SK-N-SH treated with all-trans-retinoic acid at 6 μM for 48 hours (cell line): ENCODE measurements around the gene GGNBP2.
A peak's percentile ranks its signal among the peaks of the same experiment; 100 is the strongest.

ENCODE experiments used
- ATAC-seq: fragments of 200-7000 bp; cut with Tn5 transposase; 3 replicates; pipeline ENCODE4 v1.9.1; 2020; ENCODE audit warnings: mild to moderate bottlenecking, moderate library complexity
- ARNTL ChIP-seq: fragments of 450-650 bp; formaldehyde crosslinking; IDR thresholded peaks from 2 replicates; pipeline ENCODE4 v1.5.0; 2020; ENCODE audit warnings: low read depth, mild to moderate bottlenecking, moderate library complexity, borderline replicate concordance
- GLIS3 ChIP-seq: fragments of 250-450 bp; sonication (Bioruptor Pico); IDR thresholded peaks from 2 replicates; pipeline ENCODE4 v1.5.0; 2020; ENCODE audit warnings: mild to moderate bottlenecking, moderate library complexity
- ISL1 ChIP-seq: fragments of 250-450 bp; sonication (Bioruptor Pico); IDR thresholded peaks from 2 replicates; pipeline ENCODE4 v2.1.2; 2022; ENCODE audit warnings: mild to moderate bottlenecking, moderate library complexity
- OSR1 ChIP-seq: fragments of 250-450 bp; sonication (Bioruptor Pico); IDR thresholded peaks from 2 replicates; pipeline ENCODE4 v1.8.0; 2022; ENCODE audit warnings: moderate library complexity, mild to moderate bottlenecking, inconsistent platforms
- RARB ChIP-seq: fragments of 250-450 bp; sonication (Bioruptor Pico); IDR thresholded peaks from 2 replicates; pipeline ENCODE4 v1.8.0; 2021; ENCODE audit warnings: mild to moderate bottlenecking, moderate library complexity
- TOX ChIP-seq: fragments of 250-450 bp; sonication (Bioruptor Pico); IDR thresholded peaks from 2 replicates; pipeline ENCODE4 v1.8.0; 2021; ENCODE audit warnings: mild to moderate bottlenecking, moderate library complexity, borderline replicate concordance
- ZFP30 ChIP-seq: fragments of 450-650 bp; formaldehyde crosslinking; IDR thresholded peaks from 2 replicates; pipeline ENCODE4 v1.5.0; 2022; ENCODE audit warnings: mild to moderate bottlenecking, moderate library complexity
- ZNF565 ChIP-seq: fragments of 450-650 bp; formaldehyde crosslinking; conservative IDR thresholded peaks from 2 replicates; pipeline ENCODE4 v1.5.0; 2020; ENCODE audit warnings: low read depth, mild to moderate bottlenecking, moderate library complexity
- ZNF70 ChIP-seq: fragments of 450-650 bp; formaldehyde crosslinking; IDR thresholded peaks from 2 replicates; pipeline ENCODE4 v1.5.0; 2020; ENCODE audit warnings: mild to moderate bottlenecking, moderate library complexity
- ZNF8 ChIP-seq: fragments of 450-650 bp; formaldehyde crosslinking; IDR thresholded peaks from 2 replicates; pipeline ENCODE4 v1.5.0; 2020; ENCODE audit warnings: mild to moderate bottlenecking, moderate library complexity
- TF ChIP-seq, protein P1 (sequence below): fragments of 250-450 bp; sonication (Bioruptor Pico); IDR thresholded peaks from 2 replicates; pipeline ENCODE4 v1.5.0; 2020; ENCODE audit warnings: mild to moderate bottlenecking, moderate library complexity
- TF ChIP-seq, protein P2 (sequence below): fragments of 250-450 bp; sonication (Bioruptor Pico); IDR thresholded peaks from 2 replicates; pipeline ENCODE4 v1.8.0; 2020; ENCODE audit warnings: mild to moderate bottlenecking, moderate library complexity, borderline replicate concordance
- TF ChIP-seq, protein P3 (sequence below): fragments of 250-450 bp; sonication (Bioruptor Pico); IDR thresholded peaks from 2 replicates; pipeline ENCODE4 v1.8.0; 2021; ENCODE audit warnings: low read depth, mild to moderate bottlenecking, moderate library complexity, borderline replicate concordance
- TF ChIP-seq, protein P4 (sequence below): fragments of 250-450 bp; sonication (Bioruptor Pico); IDR thresholded peaks from 2 replicates; pipeline ENCODE4 v1.5.1; 2021; ENCODE audit warnings: mild to moderate bottlenecking, moderate library complexity

The GGNBP2 gene

DNA sequence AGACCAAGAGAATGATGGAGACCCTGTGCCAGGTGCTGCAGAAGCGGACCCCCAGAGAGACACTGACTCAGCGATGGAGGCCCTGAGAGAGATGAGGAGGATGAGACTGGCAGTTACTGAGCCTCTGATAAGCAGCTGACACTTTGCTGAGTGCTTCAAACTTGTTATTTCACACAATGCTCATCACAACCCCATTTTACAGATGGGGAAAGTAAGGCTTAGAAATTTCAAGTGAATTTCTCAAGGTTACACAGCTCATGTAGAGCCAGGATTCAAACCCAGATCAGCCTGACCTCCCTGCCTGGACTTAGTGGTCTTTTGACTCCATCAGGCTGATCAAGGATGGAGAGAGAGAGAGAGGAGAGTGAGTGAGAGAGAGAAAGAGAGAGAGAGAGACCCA is 83.9 kb downstream of the GGNBP2 start:
- TF ChIP-seq RARB (CRISPR knock-in tag) (no peak), ISL1 (CRISPR knock-in tag) (no peak), ZNF8 (no peak), ZFP30 (no peak), TOX (CRISPR knock-in tag) (no peak), ARNTL (no peak), GLIS3 (CRISPR knock-in tag) (no peak), ZNF565 (CRISPR knock-in tag) (no peak), ZNF70 (CRISPR knock-in tag) (no peak)
- TF ChIP-seq, protein P1, sequence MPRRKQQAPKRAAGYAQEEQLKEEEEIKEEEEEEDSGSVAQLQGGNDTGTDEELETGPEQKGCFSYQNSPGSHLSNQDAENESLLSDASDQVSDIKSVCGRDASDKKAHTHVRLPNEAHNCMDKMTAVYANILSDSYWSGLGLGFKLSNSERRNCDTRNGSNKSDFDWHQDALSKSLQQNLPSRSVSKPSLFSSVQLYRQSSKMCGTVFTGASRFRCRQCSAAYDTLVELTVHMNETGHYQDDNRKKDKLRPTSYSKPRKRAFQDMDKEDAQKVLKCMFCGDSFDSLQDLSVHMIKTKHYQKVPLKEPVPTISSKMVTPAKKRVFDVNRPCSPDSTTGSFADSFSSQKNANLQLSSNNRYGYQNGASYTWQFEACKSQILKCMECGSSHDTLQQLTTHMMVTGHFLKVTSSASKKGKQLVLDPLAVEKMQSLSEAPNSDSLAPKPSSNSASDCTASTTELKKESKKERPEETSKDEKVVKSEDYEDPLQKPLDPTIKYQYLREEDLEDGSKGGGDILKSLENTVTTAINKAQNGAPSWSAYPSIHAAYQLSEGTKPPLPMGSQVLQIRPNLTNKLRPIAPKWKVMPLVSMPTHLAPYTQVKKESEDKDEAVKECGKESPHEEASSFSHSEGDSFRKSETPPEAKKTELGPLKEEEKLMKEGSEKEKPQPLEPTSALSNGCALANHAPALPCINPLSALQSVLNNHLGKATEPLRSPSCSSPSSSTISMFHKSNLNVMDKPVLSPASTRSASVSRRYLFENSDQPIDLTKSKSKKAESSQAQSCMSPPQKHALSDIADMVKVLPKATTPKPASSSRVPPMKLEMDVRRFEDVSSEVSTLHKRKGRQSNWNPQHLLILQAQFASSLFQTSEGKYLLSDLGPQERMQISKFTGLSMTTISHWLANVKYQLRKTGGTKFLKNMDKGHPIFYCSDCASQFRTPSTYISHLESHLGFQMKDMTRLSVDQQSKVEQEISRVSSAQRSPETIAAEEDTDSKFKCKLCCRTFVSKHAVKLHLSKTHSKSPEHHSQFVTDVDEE (CRISPR knock-in tag): no peak
- TF ChIP-seq, protein P2, sequence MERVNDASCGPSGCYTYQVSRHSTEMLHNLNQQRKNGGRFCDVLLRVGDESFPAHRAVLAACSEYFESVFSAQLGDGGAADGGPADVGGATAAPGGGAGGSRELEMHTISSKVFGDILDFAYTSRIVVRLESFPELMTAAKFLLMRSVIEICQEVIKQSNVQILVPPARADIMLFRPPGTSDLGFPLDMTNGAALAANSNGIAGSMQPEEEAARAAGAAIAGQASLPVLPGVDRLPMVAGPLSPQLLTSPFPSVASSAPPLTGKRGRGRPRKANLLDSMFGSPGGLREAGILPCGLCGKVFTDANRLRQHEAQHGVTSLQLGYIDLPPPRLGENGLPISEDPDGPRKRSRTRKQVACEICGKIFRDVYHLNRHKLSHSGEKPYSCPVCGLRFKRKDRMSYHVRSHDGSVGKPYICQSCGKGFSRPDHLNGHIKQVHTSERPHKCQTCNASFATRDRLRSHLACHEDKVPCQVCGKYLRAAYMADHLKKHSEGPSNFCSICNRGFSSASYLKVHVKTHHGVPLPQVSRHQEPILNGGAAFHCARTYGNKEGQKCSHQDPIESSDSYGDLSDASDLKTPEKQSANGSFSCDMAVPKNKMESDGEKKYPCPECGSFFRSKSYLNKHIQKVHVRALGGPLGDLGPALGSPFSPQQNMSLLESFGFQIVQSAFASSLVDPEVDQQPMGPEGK: no peak
- TF ChIP-seq, protein P3, sequence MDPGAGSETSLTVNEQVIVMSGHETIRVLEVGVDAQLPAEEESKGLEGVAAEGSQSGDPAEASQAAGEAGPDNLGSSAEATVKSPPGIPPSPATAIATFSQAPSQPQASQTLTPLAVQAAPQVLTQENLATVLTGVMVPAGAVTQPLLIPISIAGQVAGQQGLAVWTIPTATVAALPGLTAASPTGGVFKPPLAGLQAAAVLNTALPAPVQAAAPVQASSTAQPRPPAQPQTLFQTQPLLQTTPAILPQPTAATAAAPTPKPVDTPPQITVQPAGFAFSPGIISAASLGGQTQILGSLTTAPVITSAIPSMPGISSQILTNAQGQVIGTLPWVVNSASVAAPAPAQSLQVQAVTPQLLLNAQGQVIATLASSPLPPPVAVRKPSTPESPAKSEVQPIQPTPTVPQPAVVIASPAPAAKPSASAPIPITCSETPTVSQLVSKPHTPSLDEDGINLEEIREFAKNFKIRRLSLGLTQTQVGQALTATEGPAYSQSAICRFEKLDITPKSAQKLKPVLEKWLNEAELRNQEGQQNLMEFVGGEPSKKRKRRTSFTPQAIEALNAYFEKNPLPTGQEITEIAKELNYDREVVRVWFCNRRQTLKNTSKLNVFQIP (CRISPR knock-in tag): no peak
- TF ChIP-seq, protein P4, sequence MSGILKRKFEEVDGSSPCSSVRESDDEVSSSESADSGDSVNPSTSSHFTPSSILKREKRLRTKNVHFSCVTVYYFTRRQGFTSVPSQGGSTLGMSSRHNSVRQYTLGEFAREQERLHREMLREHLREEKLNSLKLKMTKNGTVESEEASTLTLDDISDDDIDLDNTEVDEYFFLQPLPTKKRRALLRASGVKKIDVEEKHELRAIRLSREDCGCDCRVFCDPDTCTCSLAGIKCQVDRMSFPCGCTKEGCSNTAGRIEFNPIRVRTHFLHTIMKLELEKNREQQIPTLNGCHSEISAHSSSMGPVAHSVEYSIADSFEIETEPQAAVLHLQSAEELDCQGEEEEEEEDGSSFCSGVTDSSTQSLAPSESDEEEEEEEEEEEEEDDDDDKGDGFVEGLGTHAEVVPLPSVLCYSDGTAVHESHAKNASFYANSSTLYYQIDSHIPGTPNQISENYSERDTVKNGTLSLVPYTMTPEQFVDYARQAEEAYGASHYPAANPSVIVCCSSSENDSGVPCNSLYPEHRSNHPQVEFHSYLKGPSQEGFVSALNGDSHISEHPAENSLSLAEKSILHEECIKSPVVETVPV (CRISPR knock-in tag): no peak
- ATAC-seq: no peak

DNA sequence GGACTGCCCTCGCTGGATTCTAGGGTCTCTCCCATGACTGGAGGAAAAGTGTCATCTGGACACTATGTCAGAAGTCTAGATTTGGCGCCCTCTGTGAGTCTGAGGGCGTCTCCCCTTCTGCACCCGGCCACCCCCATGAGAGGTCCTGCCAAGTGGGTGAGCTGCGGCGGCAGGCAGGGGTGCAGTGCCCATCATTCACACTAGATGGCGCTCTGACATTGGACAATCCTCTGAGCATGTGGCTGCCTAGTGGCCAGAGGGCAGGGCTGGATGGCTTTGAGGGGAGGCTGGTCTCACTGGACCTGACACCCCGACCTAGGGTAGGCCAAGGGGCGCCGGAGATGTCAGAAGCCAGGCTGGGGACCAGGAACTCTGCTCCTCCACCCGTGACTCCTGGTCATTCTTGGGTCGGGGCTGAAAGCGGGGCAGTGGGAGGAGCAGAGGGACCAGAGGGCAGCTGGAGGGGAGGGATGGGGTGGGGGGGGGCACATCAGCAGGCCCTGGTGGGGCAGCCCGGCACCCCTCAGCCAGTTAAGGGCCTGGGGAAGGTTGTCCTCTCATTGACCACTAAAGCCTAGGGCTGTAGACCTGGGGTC is 84.6 kb downstream of the GGNBP2 start:
- TF ChIP-seq TOX (CRISPR knock-in tag): no peak
- TF ChIP-seq, protein P4 (CRISPR knock-in tag): no peak
- no peak for TF ChIP-seq ZNF565 (CRISPR knock-in tag)
- no peak for TF ChIP-seq GLIS3 (CRISPR knock-in tag)
- TF ChIP-seq, protein P2: no peak
- TF ChIP-seq, protein P1 (CRISPR knock-in tag): no peak
- TF ChIP-seq OSR1 (CRISPR knock-in tag): no peak
- ATAC-seq: peak; percentile 96
